ENCODE results near the gene IMMP2L.
A peak's percentile ranks its signal among the peaks of the same experiment; 100 is the strongest.

The IMMP2L gene

GRCh38 chr7:111192614-111193413, 369.5 kb downstream of the IMMP2L start:
- no peak for DNase-seq

GRCh38 chr7:111190804-111191203, 371.5 kb downstream of the IMMP2L start:
- DNase-seq = no peak

GRCh38 chr7:111184987-111185386, 377.3 kb downstream of the IMMP2L start:
- no peak for DNase-seq

GRCh38 chr7:111183321-111183720, 379.0 kb downstream of the IMMP2L start:
- no peak for DNase-seq

DNA sequence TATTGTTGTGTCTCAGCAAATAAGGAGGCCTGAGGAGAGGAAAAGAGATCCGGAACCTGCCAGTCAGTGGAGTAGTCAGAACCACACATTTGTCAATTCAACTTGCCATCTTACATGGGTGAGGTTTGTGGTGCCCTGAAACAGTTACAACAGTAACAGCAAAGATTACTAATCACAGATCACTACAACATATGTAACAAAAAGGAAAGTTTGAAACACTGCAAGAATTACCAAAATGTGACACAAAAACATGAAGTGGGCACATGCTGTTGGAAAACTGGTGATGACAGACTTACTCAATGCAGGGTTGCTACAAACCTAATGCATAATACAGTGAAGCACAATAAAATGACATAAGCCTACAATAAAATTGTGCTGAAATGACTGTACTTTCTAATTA, 382.0 kb downstream of the IMMP2L start:
- DNase-seq = no peak

GRCh38 chr7:111175908-111176441, 386.3 kb downstream of the IMMP2L start:
- DNase-seq = no peak

- no peak for DNase-seq
Measured at GRCh38 chr7:111174510-111174909, 387.8 kb downstream of the IMMP2L start.

GRCh38 chr7:111173990-111174389, 388.3 kb downstream of the IMMP2L start:
- no peak for DNase-seq

GRCh38 chr7:111173528-111173927, 388.8 kb downstream of the IMMP2L start:
- no peak for DNase-seq

DNA sequence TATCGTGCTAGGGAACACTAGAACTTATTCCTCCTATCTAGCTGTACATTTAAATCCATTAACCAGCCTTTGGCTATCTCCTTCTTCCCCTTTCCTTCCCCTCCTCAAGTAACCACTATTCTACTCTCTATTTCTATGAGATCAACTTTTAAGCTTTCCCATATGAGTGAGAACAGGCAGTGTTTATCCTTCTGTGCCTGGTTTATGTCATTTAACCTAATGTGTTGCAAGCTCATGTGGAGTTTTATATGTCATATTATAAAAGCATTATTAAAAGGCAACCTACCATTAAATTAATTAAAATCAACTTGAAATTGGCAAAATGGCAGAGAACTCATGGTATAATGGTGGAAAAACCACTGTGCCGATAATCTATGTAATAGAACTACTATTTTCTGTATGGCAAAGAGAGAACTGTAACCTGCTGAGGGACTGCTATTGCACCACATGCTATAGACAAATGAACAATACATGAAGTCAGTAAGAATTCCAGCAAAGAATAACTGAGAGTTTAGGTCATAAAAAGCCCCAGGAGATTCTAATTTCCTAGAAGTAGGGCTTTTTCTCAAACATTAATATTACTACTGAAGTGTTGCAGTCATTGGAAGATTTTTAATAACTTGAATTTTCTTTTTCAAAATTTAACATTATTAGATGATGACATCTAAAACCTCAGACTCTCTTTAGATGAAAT, 389.6 kb downstream of the IMMP2L start:
- peak; percentile 13 for DNase-seq

- DNase-seq = peak; percentile 73
Measured at GRCh38 chr7:111168182-111168581, 394.1 kb downstream of the IMMP2L start.

GRCh38 chr7:111164442-111164841, 397.9 kb downstream of the IMMP2L start:
- DNase-seq = no peak

DNA sequence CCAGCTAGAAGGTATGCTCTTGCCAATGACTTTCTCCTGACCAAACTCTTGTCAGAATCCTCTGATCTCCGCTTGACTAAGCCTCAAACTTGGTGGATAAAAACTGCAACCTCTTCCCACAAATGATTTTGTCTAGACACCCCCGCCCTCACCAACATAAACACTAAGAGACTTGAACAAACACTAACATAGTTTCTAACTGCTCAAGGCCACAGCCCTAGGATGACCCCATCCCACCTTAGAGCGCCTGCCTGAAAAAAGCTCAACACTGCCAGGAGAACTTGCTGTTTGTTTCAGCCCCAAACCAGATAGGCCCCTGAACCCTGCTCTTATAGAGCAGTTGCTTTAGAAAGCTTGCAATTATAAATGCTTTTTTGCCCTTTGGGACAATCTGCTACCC, 399.6 kb downstream of the IMMP2L start:
- DNase-seq = no peak

GRCh38 chr7:111160297-111160696, 402.0 kb downstream of the IMMP2L start:
- no peak for DNase-seq

DNA sequence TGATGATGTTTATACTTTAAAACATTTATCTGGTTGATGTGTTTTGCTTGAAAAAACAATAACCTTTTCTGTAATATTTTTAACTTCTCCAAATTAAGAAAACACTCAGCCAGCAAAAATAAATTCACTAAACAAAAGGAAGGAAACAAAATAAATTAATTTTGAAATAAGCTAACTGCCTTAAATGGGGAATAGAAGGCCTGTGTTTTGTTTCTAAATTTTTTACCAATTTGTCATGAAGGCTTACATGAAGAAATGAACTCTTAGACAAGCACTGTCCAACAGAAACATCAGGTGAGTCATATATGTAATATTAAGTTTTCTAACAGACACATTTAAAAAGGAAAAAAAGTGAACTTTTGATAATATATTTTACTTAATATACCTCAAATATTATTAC, 402.9 kb downstream of the IMMP2L start:
- DNase-seq = peak; percentile 61

DNA sequence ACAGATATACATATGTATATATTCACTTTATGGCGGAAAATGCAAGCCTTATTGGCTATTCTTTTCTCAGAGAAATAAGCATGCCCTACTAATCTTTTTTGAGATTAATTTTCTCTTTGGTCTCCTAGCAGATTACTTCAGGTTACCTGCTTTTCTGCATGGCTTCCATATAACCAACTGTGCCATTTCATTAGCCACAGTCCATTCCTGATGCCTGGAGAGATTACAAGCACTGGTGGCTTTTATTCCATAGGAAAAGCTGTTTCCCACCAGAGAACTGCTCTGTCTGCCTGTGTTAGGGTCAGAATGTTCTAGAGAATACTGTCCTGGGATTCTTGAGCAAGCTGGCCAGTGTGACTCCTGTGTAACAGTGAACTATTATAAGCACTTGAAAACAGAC, 411.6 kb downstream of the IMMP2L start:
- no peak for DNase-seq

DNA sequence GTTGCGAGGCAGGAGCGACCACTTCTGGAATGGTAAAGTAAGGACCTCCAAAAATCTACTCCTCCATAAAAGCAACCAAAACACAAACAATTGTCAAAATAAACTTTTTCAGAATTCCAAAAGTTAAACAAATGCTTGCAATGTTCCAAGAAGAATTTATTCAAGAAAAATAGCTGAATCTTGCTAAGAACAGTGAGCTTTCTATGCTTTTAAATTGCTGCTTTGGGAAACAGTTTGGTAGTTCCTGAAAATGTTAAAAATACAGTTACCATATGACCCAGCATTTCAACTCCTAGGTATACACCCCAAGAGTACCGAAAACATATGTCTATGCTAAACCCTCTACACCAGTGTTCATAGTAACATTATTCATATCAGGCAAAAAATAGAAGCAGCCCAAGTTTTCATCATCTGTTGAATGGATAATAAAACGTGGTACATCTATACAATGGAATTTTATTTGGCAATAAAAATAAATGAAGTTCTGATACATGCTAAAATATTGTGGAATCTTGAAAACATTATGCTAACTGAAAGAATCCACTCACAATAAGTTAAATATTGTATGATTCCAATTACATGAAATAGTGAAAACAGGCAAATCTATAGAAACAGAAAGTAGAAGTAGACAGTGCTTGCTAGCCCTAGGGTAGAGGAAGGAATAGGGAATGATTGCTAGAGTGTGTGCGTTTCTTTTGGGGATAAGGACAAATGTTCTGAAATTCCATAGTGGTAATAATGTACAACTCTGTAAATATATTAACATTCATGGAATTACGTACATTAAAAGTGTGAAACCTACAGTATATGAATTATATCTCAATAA, 414.4 kb downstream of the IMMP2L start:
- DNase-seq = no peak

DNA sequence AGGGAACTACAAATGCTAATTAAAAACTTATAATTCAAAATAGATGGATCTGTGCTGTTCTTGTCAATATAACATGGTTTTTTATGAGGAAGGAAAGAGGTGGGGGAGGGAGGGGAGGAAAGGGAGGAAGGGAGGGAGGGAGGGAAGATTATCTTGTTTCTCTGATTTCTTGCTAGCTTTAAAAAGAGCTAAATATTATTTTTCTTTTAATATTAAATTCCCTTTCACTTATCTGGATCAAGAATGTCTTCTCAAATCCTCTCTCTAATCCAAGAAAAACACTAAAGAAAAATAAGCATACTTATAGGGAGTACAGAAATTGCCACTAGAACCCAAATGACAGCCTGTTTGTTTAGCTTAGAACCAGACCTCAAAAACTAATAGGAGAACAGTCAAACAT, 416.2 kb downstream of the IMMP2L start:
- no peak for DNase-seq

GRCh38 chr7:111145472-111145871, 416.8 kb downstream of the IMMP2L start:
- DNase-seq = no peak

GRCh38 chr7:111140091-111140865, 422.0 kb downstream of the IMMP2L start:
- DNase-seq = no peak

DNA sequence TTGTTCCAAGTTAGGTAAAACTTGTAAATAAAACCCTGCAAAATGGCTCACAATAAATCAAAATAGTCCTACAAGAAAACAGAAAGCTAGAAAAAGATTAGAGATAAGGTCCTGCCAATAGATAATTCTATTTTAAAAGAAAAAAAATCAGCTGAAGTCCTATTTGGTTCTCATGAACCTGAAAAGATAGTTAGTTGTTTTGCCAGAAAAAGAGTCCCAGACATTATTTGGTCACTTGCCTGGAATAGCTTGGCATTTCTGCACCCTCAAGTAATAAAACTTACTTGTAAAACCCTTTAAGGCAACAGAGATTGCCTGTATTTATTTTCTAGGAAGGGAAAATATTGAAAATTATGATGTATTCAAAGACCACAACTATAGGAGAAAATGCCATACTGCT, 423.7 kb downstream of the IMMP2L start:
- no peak for DNase-seq

GRCh38 chr7:111138193-111138569, 424.1 kb downstream of the IMMP2L start:
- DNase-seq = peak; percentile 67
